Lung (tissue), 12 donors: Measurements from ENCODE around the gene DPP8. TPM values are rescaled to one million over a fixed set of nuclear protein-coding genes. Genes with fewer than 3 reads are reported as not detected.

ENCODE experiments used
- ATAC-seq: fragments of 200-7000 bp; cut with Tn5 transposase; one replicate; pipeline ENCODE4 v1.9.1; 2020; ENCODE audit warnings: moderate number of reproducible peaks; ENCODE audit not compliant: insufficient read depth, low FRiP score
- DNase-seq, 3 donors: peaks; one replicate each; pipeline ENCODE4 v3.0.0-alpha.2; 2013 to 2017
- H3K27ac ChIP-seq, 2 donors: one replicate each; pipeline ENCODE4 v1.5.1; 2013; ENCODE audit warnings: mild to moderate bottlenecking in 2 of 2, moderate library complexity in 2 of 2, control low read depth in 1 of 2, inconsistent platforms in 1 of 2, low read depth in 1 of 2, low read length in 1 of 2
- H3K27me3 ChIP-seq, 3 donors: one replicate each; pipeline ENCODE4 v1.5.1; 2013; ENCODE audit warnings: low read length in 2 of 3; ENCODE audit not compliant: control insufficient read depth in 3 of 3, insufficient read depth in 3 of 3
- H3K36me3 ChIP-seq, 4 donors: one replicate each; pipeline ENCODE4 v1.5.1; 2013; ENCODE audit warnings: low read length in 4 of 4, mild to moderate bottlenecking in 1 of 4, moderate library complexity in 1 of 4; ENCODE audit not compliant: control insufficient read depth in 4 of 4, insufficient read depth in 4 of 4
- H3K4me1 ChIP-seq, 5 donors: one replicate each; pipeline ENCODE4 v1.5.1; 2013; ENCODE audit warnings: low read length in 5 of 5, mild to moderate bottlenecking in 2 of 5, moderate library complexity in 1 of 5; ENCODE audit not compliant: control insufficient read depth in 5 of 5, insufficient read depth in 5 of 5
- H3K4me3 ChIP-seq: one replicate; pipeline ENCODE4 v1.5.1; 2013; ENCODE audit warnings: mild to moderate bottlenecking, control low read depth, moderate library complexity
- H3K9ac ChIP-seq, 2 donors: one replicate each; pipeline ENCODE4 v1.5.1; 2013; ENCODE audit warnings: low read length in 2 of 2, control low read depth in 1 of 2; ENCODE audit not compliant: insufficient read depth in 1 of 2
- H3K9me3 ChIP-seq, 4 donors: one replicate each; pipeline ENCODE4 v1.5.1; 2013; ENCODE audit warnings: low read length in 3 of 4, mild to moderate bottlenecking in 1 of 4, moderate library complexity in 1 of 4; ENCODE audit not compliant: control insufficient read depth in 4 of 4, insufficient read depth in 3 of 4
- CTCF ChIP-seq: IDR thresholded peaks from 2 replicates; pipeline ENCODE4 v1.5.1; 2012; ENCODE audit warnings: mild to moderate bottlenecking; ENCODE audit errors: control extremely low read depth, extremely low read depth
- WGBS, 2 donors: extraction: QIAGEN DNeasy Blood & Tissue Kit; methylation state at CpG; one replicate each; pipeline ENCODE4 v1.1.7; 2013; 5-methylcytosine and 5-hydroxymethylcytosine counted together
- polyA plus RNA-seq, 2 donors: library from polyadenylated mRNA; stranded (reverse); fragments of 200-250 nt; gene quantifications; one replicate each; pipeline ENCODE4 v1.2.1, GENCODE V29; 2013
- total RNA-seq, 2 donors: library from RNA; depleted of rRNA in 1 of 2; stranded (reverse); fragments of >200 nt in 1 of 2; gene quantifications; one replicate each; pipeline ENCODE4 v1.2.1, GENCODE V29; 2014 to 2021
- donor health status: control.
- donor health status: control.
- donor health status: Bipolar disorder and iron deficiency.
- donor health status: healthy.
- donor health status: DM: yes; HTN: yes; CAD: no.

The DPP8 gene
- total and polyA plus RNA-seq, 4 donors = 7.6 to 51.4 (median 24.6) TPM

- H3K4me1 ChIP-seq = peaks cover 0 to 58% (median 20%) of the 10 kb centered on the region in 5 donors
- no peaks in the 10 kb centered on the region for H3K9me3 ChIP-seq
- ATAC-seq (no peak), DNase-seq (peak; percentile 88 to 91 (median 91))
- peak overlapping the region in 1 of 2 donors; percentile 57 for H3K9ac ChIP-seq
- H3K27me3 ChIP-seq = no peaks in the 10 kb centered on the region
- H3K4me3 ChIP-seq = no peak overlapping the region
- peaks cover 0 to 3% (median 0%) of the 10 kb centered on the region in 4 donors for H3K36me3 ChIP-seq
- WGBS, 2 donors = 58 to 69% methylated on average over 14 of the region's 14 CpGs
- H3K27ac ChIP-seq = no peak overlapping the region
- no peak for TF ChIP-seq CTCF
Observed at GRCh38 chr15:65414841-65415621, 102.5 kb downstream of the DPP8 start.

GRCh38 chr15:65413760-65414144, 103.7 kb downstream of the DPP8 start:
- H3K9ac ChIP-seq = no peak overlapping the region
- TF ChIP-seq CTCF = no peak
- ATAC-seq = no peak
- H3K27ac ChIP-seq = no peak overlapping the region
- WGBS, 2 donors = 86 to 91% methylated on average over 6 of the region's 6 CpGs
- H3K9me3 ChIP-seq = no peaks in the 10 kb centered on the region
- DNase-seq = no peak
- peaks cover 0 to 8% (median 0%) of the 10 kb centered on the region in 4 donors for H3K36me3 ChIP-seq
- H3K4me3 ChIP-seq = no peak overlapping the region
- peaks cover 0 to 58% (median 20%) of the 10 kb centered on the region in 5 donors for H3K4me1 ChIP-seq
- no peaks in the 10 kb centered on the region for H3K27me3 ChIP-seq

DNA sequence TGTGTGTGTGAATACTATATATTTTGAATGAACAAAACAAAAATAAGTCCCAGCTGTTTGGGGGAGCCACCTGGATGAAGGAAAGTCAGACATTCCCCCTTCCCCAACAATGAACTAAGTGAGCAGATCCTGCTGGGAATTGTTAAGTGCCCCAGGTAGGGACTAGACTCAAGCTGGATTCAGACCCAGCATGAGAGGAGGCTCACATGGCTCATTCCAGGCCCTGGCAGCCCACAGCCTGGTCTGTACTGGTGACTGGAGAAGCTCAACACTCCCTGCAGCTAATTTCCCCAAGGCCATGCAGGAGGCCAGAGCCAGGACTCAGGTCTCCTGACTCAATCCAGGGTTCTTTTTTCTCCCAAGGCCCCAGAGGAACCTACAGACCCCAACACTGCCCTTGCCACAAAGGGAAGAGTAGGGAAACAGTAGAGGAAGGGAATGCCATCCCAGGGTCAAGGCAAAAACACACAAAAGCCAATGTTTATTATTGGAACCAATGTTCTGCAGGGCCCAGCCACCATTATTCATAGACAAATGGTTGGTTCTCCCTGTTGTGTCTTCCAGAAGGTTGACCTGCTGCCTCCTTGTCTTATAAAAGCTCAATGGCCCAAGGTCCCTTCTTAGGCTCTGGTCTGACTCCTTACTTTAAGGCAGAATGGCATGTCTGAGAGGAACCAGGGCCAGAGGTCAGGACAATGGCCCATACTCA, 104.3 kb downstream of the DPP8 start:
- peaks cover 0 to 55% (median 20%) of the 10 kb centered on the region in 5 donors for H3K4me1 ChIP-seq
- DNase-seq = no peak

More for the DNA sequence above, 104.3 kb downstream of the DPP8 start:
- Histone ChIP-seq H3K9me3 (no peaks in the 10 kb centered on the region), H3K27me3 (no peaks in the 10 kb centered on the region), H3K9ac (no peak overlapping the region), H3K27ac (no peak overlapping the region), H3K4me3 (no peak overlapping the region), H3K36me3 (peaks cover 0 to 8% (median 0%) of the 10 kb centered on the region in 4 donors)
- TF ChIP-seq CTCF = no peak
- no peak for ATAC-seq
